ENCODE data around the gene OLFML2A.

The OLFML2A gene

GRCh38 chr9:124857533-124858162, 80.7 kb downstream of the OLFML2A start:
- no peak for DNase-seq

GRCh38 chr9:124858330-124859046, 81.6 kb downstream of the OLFML2A start:
- DNase-seq, result no peak

GRCh38 chr9:124859803-124860581, 83.1 kb downstream of the OLFML2A start:
- DNase-seq, result no peak

GRCh38 chr9:124860582-124861341, 83.8 kb downstream of the OLFML2A start:
- no peak for DNase-seq

GRCh38 chr9:124861342-124862229, 84.7 kb downstream of the OLFML2A start, which contains the start of the genes ARPC5L and RPL35:
Gene ARPC5L, plus strand, starts transcription at chr9:124862130. Its CDS starts 7,161 bp downstream, at chr9:124869291.
Gene RPL35, minus strand, starts transcription at chr9:124861957. Its CDS starts 45 bp downstream, at chr9:124861912.
- peak; percentile 92 for DNase-seq

GRCh38 chr9:124863371-124863871, 86.5 kb downstream of the OLFML2A start:
- no peak for DNase-seq
